HepG2 (cell line): ENCODE measurements around the gene TUBB. TPM values are rescaled to one million over a fixed set of nuclear protein-coding genes. Genes with fewer than 3 reads are reported as not detected.
A peak's percentile ranks its signal among the peaks of the same experiment; 100 is the strongest.

Experiments used
- ATF2 ChIP-seq: sonication (generic); formaldehyde crosslinking; IDR thresholded peaks from 2 replicates; pipeline ENCODE4 v1.4.0; 2020; ENCODE audit warnings: missing genetic modification reagents
- GPN1 ChIP-seq: sonication (generic); formaldehyde crosslinking; IDR thresholded peaks from 2 replicates; pipeline ENCODE4 v1.5.1; 2020; ENCODE audit warnings: missing genetic modification reagents, borderline replicate concordance
- HMGA1 ChIP-seq: sonication (generic); formaldehyde crosslinking; conservative IDR thresholded peaks from 2 replicates; pipeline ENCODE4 v1.4.0; 2020; ENCODE audit warnings: missing genetic modification reagents
- KDM6A ChIP-seq: IDR thresholded peaks from 2 replicates; pipeline ENCODE4 v1.6.1; 2016; ENCODE audit warnings: low read depth
- PCBP1 ChIP-seq: fragments of 200-400 bp; formaldehyde crosslinking; IDR thresholded peaks from 2 replicates; pipeline ENCODE4 v1.6.1; 2017; ENCODE audit warnings: mild to moderate bottlenecking, low read depth, low read length, borderline replicate concordance
- RBM22 ChIP-seq: fragments of 200-400 bp; formaldehyde crosslinking; optimal IDR thresholded peaks from 2 replicates; pipeline ENCODE3; 2017; ENCODE audit warnings: mild to moderate bottlenecking, low read length, moderate library complexity
- SATB2 ChIP-seq: sonication (generic); formaldehyde crosslinking; IDR thresholded peaks from 2 replicates; pipeline ENCODE4 v1.5.0; 2020; ENCODE audit warnings: missing genetic modification reagents
- SIX1 ChIP-seq: sonication (generic); formaldehyde crosslinking; IDR thresholded peaks from 2 replicates; pipeline ENCODE4 v1.4.0; 2020; ENCODE audit warnings: missing genetic modification reagents, borderline replicate concordance
- SP1 ChIP-seq, 2 experiments: fragments of 450-650 bp in 1 of 2; sonication (generic) in 1 of 2; formaldehyde crosslinking in 1 of 2; IDR thresholded peaks; 2 replicates each; pipeline versions ENCODE4 v1.4.0 to v1.6.1; 2016 to 2020; ENCODE audit warnings: missing genetic modification reagents in 1 of 2
- STAT6 ChIP-seq: sonication (generic); formaldehyde crosslinking; IDR thresholded peaks from 2 replicates; pipeline ENCODE4 v1.4.0; 2020; ENCODE audit warnings: missing genetic modification reagents, mild to moderate bottlenecking, borderline replicate concordance
- TP53 ChIP-seq: sonication (generic); formaldehyde crosslinking; conservative IDR thresholded peaks from 2 replicates; pipeline ENCODE4 v1.4.0; 2020; ENCODE audit warnings: missing genetic modification reagents
- WIZ ChIP-seq: sonication (generic); formaldehyde crosslinking; IDR thresholded peaks from 2 replicates; pipeline ENCODE4 v1.5.1; 2020; ENCODE audit warnings: mild to moderate bottlenecking, missing genetic modification reagents
- YY1 ChIP-seq: IDR thresholded peaks from 2 replicates; pipeline ENCODE4 v1.6.1; 2011; ENCODE audit warnings: low read length, low read depth, moderate library complexity, mild to moderate bottlenecking; ENCODE audit not compliant: insufficient read depth, insufficient replicate concordance
- ZBTB46 ChIP-seq: sonication (generic); formaldehyde crosslinking; IDR thresholded peaks from 2 replicates; pipeline ENCODE4 v1.4.0; 2020; ENCODE audit warnings: mild to moderate bottlenecking, missing genetic modification reagents, borderline replicate concordance
- ZNF160 ChIP-seq: sonication (generic); formaldehyde crosslinking; IDR thresholded peaks from 2 replicates; pipeline ENCODE4 v1.8.0; 2022; ENCODE audit warnings: mild to moderate bottlenecking, inconsistent platforms, missing genetic modification reagents
- ZNF292 ChIP-seq: sonication (generic); formaldehyde crosslinking; IDR thresholded peaks from 2 replicates; pipeline ENCODE4 v1.8.1; 2022; ENCODE audit warnings: mild to moderate bottlenecking, low read depth, missing genetic modification reagents, borderline replicate concordance
- ZNF30 ChIP-seq: sonication (generic); formaldehyde crosslinking; IDR thresholded peaks from 2 replicates; pipeline ENCODE4 v1.5.0; 2020; ENCODE audit warnings: mild to moderate bottlenecking, missing genetic modification reagents
- ZNF34 ChIP-seq: sonication (generic); formaldehyde crosslinking; IDR thresholded peaks from 2 replicates; pipeline ENCODE4 v1.4.0; 2020; ENCODE audit warnings: mild to moderate bottlenecking, missing genetic modification reagents, borderline replicate concordance
- ZNF446 ChIP-seq: sonication (generic); formaldehyde crosslinking; IDR thresholded peaks from 2 replicates; pipeline ENCODE4 v1.5.0; 2020; ENCODE audit warnings: mild to moderate bottlenecking, missing genetic modification reagents
- ZNF556 ChIP-seq: sonication (generic); formaldehyde crosslinking; IDR thresholded peaks from 2 replicates; pipeline ENCODE4 v1.4.0; 2020; ENCODE audit warnings: mild to moderate bottlenecking, missing genetic modification reagents, borderline replicate concordance
- ZNF558 ChIP-seq: sonication (generic); formaldehyde crosslinking; IDR thresholded peaks from 2 replicates; pipeline ENCODE4 v1.9.0; 2022; ENCODE audit warnings: mild to moderate bottlenecking, missing genetic modification reagents, borderline replicate concordance
- ZNF619 ChIP-seq: sonication (generic); formaldehyde crosslinking; IDR thresholded peaks from 2 replicates; pipeline ENCODE4 v1.4.0; 2020; ENCODE audit warnings: mild to moderate bottlenecking, missing genetic modification reagents
- ZNF746 ChIP-seq: sonication (generic); formaldehyde crosslinking; IDR thresholded peaks from 2 replicates; pipeline ENCODE4 v1.8.0; 2022; ENCODE audit warnings: mild to moderate bottlenecking, missing genetic modification reagents
- ZNF879 ChIP-seq: sonication (generic); formaldehyde crosslinking; IDR thresholded peaks from 2 replicates; pipeline ENCODE4 v1.8.1; 2023; ENCODE audit warnings: missing genetic modification reagents
- polyA plus RNA-seq, 8 experiments: library from polyadenylated mRNA; depleted of rRNA in 3 of 8; stranded (reverse) in 7 of 8; unstranded in 1 of 8; fragments of >200 nt; fragmentation: Illumina TruSeq in 4 of 8; extraction: Trizol in 4 of 8; gene quantifications; 2 replicates each; pipeline versions ENCODE4 v1.2.1 to v1.2.3, GENCODE V29; 2011 to 2016; ENCODE audit warnings: low read depth in 4 of 8, missing spikeins in 1 of 8, mixed read lengths in 1 of 8; ENCODE audit not compliant: insufficient read depth in 1 of 8
- total RNA-seq, 5 experiments: library from RNA; depleted of rRNA; stranded (reverse); fragments of >200 nt; fragmentation: Illumina TruSeq; extraction: Trizol; gene quantifications; 2 replicates each; pipeline ENCODE4 v1.2.3, GENCODE V29; 2016; ENCODE audit warnings: low read depth in 1 of 5

The TUBB gene
- total and polyA plus RNA-seq, 2 of the 13 experiments (the other 11 are each of a cell fraction or from before 2014, with no cell fraction given) = 911 to 1,163 TPM

GRCh38 chr6:30744054-30744805 is 24.1 kb downstream of the TUBB start, which contains the start of gene IER3 (continued):
- TF ChIP-seq STAT6 (peak; percentile 81; the same call in 1 of the 2 replicates), SATB2 (CRISPR knock-in tag) (no peak), GPN1 (no peak), ZNF879 (CRISPR knock-in tag) (no peak; the same call in 1 of the 2 replicates), ZNF446 (CRISPR knock-in tag) (no peak), ZNF160 (CRISPR knock-in tag) (peak; percentile 36; the same call in 1 of the 2 replicates), PCBP1 (no peak), ZNF556 (CRISPR knock-in tag) (peak; percentile 19; the same call in 1 of the 2 replicates), ZNF746 (CRISPR knock-in tag) (peak; percentile 64; the same call in 1 of the 2 replicates), WIZ (CRISPR knock-in tag) (no peak; the same call in 1 of the 2 replicates), TP53 (peak; percentile 22), ZNF292 (CRISPR knock-in tag) (no peak), ZNF558 (CRISPR knock-in tag) (peak; percentile 92), KDM6A (CRISPR knock-in tag) (0 out of 2 replicates have a peak, but pooled peaks have one; percentile 26), ZBTB46 (CRISPR knock-in tag) (no peak), ZNF34 (no peak), ZNF619 (CRISPR knock-in tag) (peak; percentile 50; the same call in 1 of the 2 replicates), ATF2 (CRISPR knock-in tag) (peak; percentile 62), RBM22 (peak; percentile 99), HMGA1 (no peak), YY1 (peak; percentile 75), SIX1 (CRISPR knock-in tag) (0 out of 2 replicates have a peak, but pooled peaks have one; percentile 19), SP1 (IDR thresholded peaks at IDR 0.05) (no peak), SP1 (CRISPR knock-in tag; IDR thresholded peaks at IDR 0.05) (peak; percentile 95), ZNF30 (CRISPR knock-in tag) (no peak)
